K562 (cell line): Measurements from ENCODE around the gene ELMO3. TPM values are rescaled to one million over a fixed set of nuclear protein-coding genes. Genes with fewer than 3 reads are reported as not detected.

Experiments used
- ATAC-seq: fragments of 200-7000 bp; cut with Tn5 transposase; 3 replicates; pipeline ENCODE4 v1.9.1; 2020; ENCODE audit warnings: moderate library complexity
- Bru-seq: library from RNA; stranded (reverse); fragments of 400-500 nt; gene quantifications from one replicate; lab custom pipeline; 2021; lab: Mats Ljungman, UMichigan
- BruChase-seq, 2 experiments: library from RNA; stranded (reverse); fragments of 400-500 nt; gene quantifications; one replicate each; lab custom pipeline; 2021; lab: Mats Ljungman, UMichigan
- BruUV-seq: library from RNA; stranded (reverse); fragments of 400-500 nt; replicated peaks from 2 replicates; lab custom pipeline; 2021; lab: Mats Ljungman, UMichigan
- CTCF ChIA-PET: fragments of 300-600 bp; formaldehyde crosslinking; extraction: SDS; loops from one replicate; lab custom pipeline; 2021; ENCODE audit warnings: low intra/inter-chr PET ratio; lab: Yijun Ruan, JAX
- POLR2A ChIA-PET: fragments of 300-600, 350-650 bp; sonication (Branson Sonifier 250); formaldehyde crosslinking; extraction: SDS; loops from one replicate; lab custom pipeline; 2021; ENCODE audit warnings: antibody characterized with exemption, inconsistent platforms; lab: Yijun Ruan, JAX
- DNase-seq, 4 experiments: peaks; one replicate each; pipeline versions ENCODE4 v3.0.0 to v3.0.0-alpha.2; 2011 to 2018; ENCODE audit warnings: low spot score in 3 of 4, mixed read lengths in 3 of 4; ENCODE audit errors: extremely low read depth in 1 of 4
- FAIRE-seq: peaks from 2 replicates; lab custom pipeline; 2011; peaks lifted over from hg19 to GRCh38; lab: Jason Lieb, UNC
- H2AFZ ChIP-seq: 2 replicates; pipeline ENCODE4 v1.6.0; 2011; ENCODE audit warnings: low read depth, low read length, control low read depth, inconsistent platforms
- H3K27ac ChIP-seq: fragments of 200-600 bp; 3 replicates; pipeline ENCODE4 v1.8.0; 2011; ENCODE audit warnings: low read depth, mild to moderate bottlenecking, control low read depth, inconsistent platforms, low read length, moderate library complexity, mixed read lengths; ENCODE audit errors: extremely low read depth
- H3K27me3 ChIP-seq, 2 experiments: fragments of 300-600 bp in 1 of 2; 2 replicates in 1 of 2; 3 replicates in 1 of 2; pipeline versions ENCODE4 v1.6.0 to v1.8.0; 2011; ENCODE audit warnings: inconsistent platforms in 2 of 2, low read length in 2 of 2, mild to moderate bottlenecking in 1 of 2, mixed read lengths in 1 of 2, moderate library complexity in 1 of 2; ENCODE audit not compliant: control insufficient read depth in 2 of 2, insufficient read depth in 2 of 2
- H3K36me3 ChIP-seq: fragments of 300-600 bp; 3 replicates; pipeline ENCODE4 v1.8.0; 2011; ENCODE audit warnings: mild to moderate bottlenecking, low read length, inconsistent platforms; ENCODE audit not compliant: control insufficient read depth, insufficient read depth
- H3K4me1 ChIP-seq, 2 experiments: fragments of 200-600 bp in 1 of 2; replicated peaks in 1 of 2; 2 replicates in 1 of 2; 3 replicates in 1 of 2; pipeline versions ENCODE4 v1.5.1 to v1.8.0; 2011; ENCODE audit warnings: inconsistent platforms in 2 of 2, low read length in 2 of 2, mild to moderate bottlenecking in 1 of 2, mixed read lengths in 1 of 2, moderate library complexity in 1 of 2; ENCODE audit not compliant: control insufficient read depth in 2 of 2, insufficient read depth in 2 of 2
- H3K4me2 ChIP-seq: 2 replicates; pipeline ENCODE4 v1.6.1; 2011; ENCODE audit warnings: low read length, control low read depth, inconsistent platforms, mixed read lengths; ENCODE audit not compliant: insufficient read depth
- H3K4me3 ChIP-seq: fragments of 200-600 bp; sonication (generic), shearing (Covaris generic); 2 replicates; pipeline ENCODE4 v1.5.1; 2016; ENCODE audit warnings: control low read depth, inconsistent platforms
- H3K79me2 ChIP-seq: fragments of 200-600 bp; 3 replicates; pipeline ENCODE4 v1.8.0; 2011; ENCODE audit warnings: low read length, inconsistent platforms; ENCODE audit not compliant: control insufficient read depth, insufficient read depth
- H3K9ac ChIP-seq, 2 experiments: 2 replicates each; pipeline versions ENCODE4 v1.6.0 to v1.6.1; 2011; ENCODE audit warnings: low read depth in 2 of 2, low read length in 2 of 2, control low read depth in 1 of 2, inconsistent platforms in 1 of 2, mild to moderate bottlenecking in 1 of 2, mixed read lengths in 1 of 2; ENCODE audit not compliant: insufficient read depth in 1 of 2
- H3K9me1 ChIP-seq: one replicate; pipeline ENCODE4 v1.6.0; 2011; ENCODE audit warnings: inconsistent platforms, mild to moderate bottlenecking, low read length, moderate library complexity; ENCODE audit not compliant: control insufficient read depth, insufficient read depth
- H3K9me3 ChIP-seq: replicated peaks from 2 replicates; pipeline ENCODE4 v1.5.1; 2011; ENCODE audit warnings: low read depth, low read length, inconsistent platforms; ENCODE audit not compliant: control insufficient read depth, insufficient read depth
- H4K20me1 ChIP-seq: replicated peaks from 2 replicates; pipeline ENCODE4 v1.6.1; 2011; ENCODE audit warnings: low read length, inconsistent platforms, mixed read lengths; ENCODE audit not compliant: control insufficient read depth, insufficient read depth
- BRF1 ChIP-seq: IDR thresholded peaks from 3 replicates; pipeline ENCODE4 v1.6.1; 2011; ENCODE audit warnings: borderline replicate concordance, mild to moderate bottlenecking; ENCODE audit not compliant: insufficient read length; ENCODE audit errors: extremely low read depth
- ILK ChIP-seq: fragments of 450-650 bp; IDR thresholded peaks from 2 replicates; pipeline ENCODE4 v1.6.1; 2016; ENCODE audit warnings: missing genetic modification characterization, low read depth, mild to moderate bottlenecking, missing compliant biosample characterization, moderate library complexity, borderline replicate concordance
- NRF1 ChIP-seq, 2 experiments: fragments of 450-650 bp; IDR thresholded peaks in 1 of 2; conservative IDR thresholded peaks in 1 of 2; 2 replicates each; pipeline ENCODE4 v1.6.1; 2014; ENCODE audit warnings: mild to moderate bottlenecking in 2 of 2
- OTX1 ChIP-seq: fragments of 450-650 bp; formaldehyde crosslinking; IDR thresholded peaks from 2 replicates; pipeline ENCODE4 v1.4.0; 2022; ENCODE audit warnings: mild to moderate bottlenecking
- RAD21 ChIP-seq, 2 experiments: fragments of 250-450 bp in 1 of 2; fragments of 450-650 bp in 1 of 2; sonication (Bioruptor Pico) in 1 of 2; formaldehyde crosslinking in 1 of 2; IDR thresholded peaks in 1 of 2; conservative IDR thresholded peaks in 1 of 2; 2 replicates each; pipeline versions ENCODE4 v1.4.0 to v1.8.0; 2020 to 2022; ENCODE audit warnings: mild to moderate bottlenecking in 2 of 2, moderate library complexity in 1 of 2
- RBFOX2 ChIP-seq: fragments of 200-400 bp; formaldehyde crosslinking; IDR thresholded peaks from 2 replicates; pipeline ENCODE4 v1.6.1; 2017; ENCODE audit warnings: low read depth, mild to moderate bottlenecking, low read length, moderate library complexity
- RBM14 ChIP-seq: fragments of 200-400 bp; formaldehyde crosslinking; IDR thresholded peaks from 2 replicates; pipeline ENCODE4 v1.6.1; 2018; ENCODE audit warnings: low read depth, mild to moderate bottlenecking, low read length, moderate library complexity, borderline replicate concordance; ENCODE audit not compliant: insufficient read depth
- SUPT5H ChIP-seq: fragments of 450-650 bp; IDR thresholded peaks from 2 replicates; pipeline ENCODE4 v1.6.1; 2016
- THAP7 ChIP-seq: fragments of 250-450 bp; sonication (Bioruptor Pico); IDR thresholded peaks from 2 replicates; pipeline ENCODE4 v1.5.0; 2021
- THRA ChIP-seq: fragments of 450-650 bp; IDR thresholded peaks from 2 replicates; pipeline ENCODE4 v1.6.1; 2017; ENCODE audit warnings: mild to moderate bottlenecking, moderate library complexity
- ZNF408 ChIP-seq: fragments of 250-450 bp; sonication (Bioruptor Pico); IDR thresholded peaks from 2 replicates; pipeline ENCODE4 v1.4.0; 2020; ENCODE audit warnings: low read depth, mild to moderate bottlenecking, moderate library complexity
- ZNF830 ChIP-seq: fragments of 250-450 bp; sonication (Bioruptor Pico); IDR thresholded peaks from 2 replicates; pipeline ENCODE4 v1.5.0; 2021; ENCODE audit warnings: mild to moderate bottlenecking
- WGBS: fragments of 100-300 bp; shearing (Covaris generic); methylation state at CpG from one replicate; pipeline ENCODE4 v1.1.6; 2016; ENCODE audit warnings: low coverage, mixed read lengths; ENCODE audit not compliant: insufficient coverage; ENCODE audit errors: missing lambda C conversion rate; 5-methylcytosine and 5-hydroxymethylcytosine counted together
- in situ Hi-C: fragments of 300-500 bp; cut with MboI; formaldehyde crosslinking; loops from 4 replicates; pipeline ENCODE4 v1.15.0; 2018; ENCODE audit warnings: inconsistent platforms, mixed read lengths
- intact Hi-C: fragments of 100-400 bp; cut with micrococcal nuclease; formaldehyde crosslinking; loops from 2 replicates; pipeline ENCODE4 v1.14.2; 2022
- long read RNA-seq, 3 experiments: library from polyadenylated mRNA in 2 of 3; library from RNA in 1 of 3; unstranded in 2 of 3; stranded (forward) in 1 of 3; transcript quantifications; one replicate each; pipeline ENCODE4 v2.0.0, GENCODE V29; 2019 to 2022
- polyA minus RNA-seq, 3 experiments: library from RNA; depleted of rRNA, polyadenylated mRNA; stranded (reverse); fragments of >200 nt; gene quantifications; 2 replicates each; pipeline ENCODE4 v1.2.3, GENCODE V29; 2011
- polyA plus RNA-seq, 8 experiments: library from polyadenylated mRNA; depleted of rRNA in 4 of 8; stranded (reverse) in 5 of 8; unstranded in 3 of 8; fragments of >200 nt; fragmentation: Nextera tagmentation in 2 of 8; fragmentation: Illumina TruSeq in 1 of 8; extraction: Ambion mirVana in 2 of 8; extraction: Trizol in 1 of 8; gene quantifications; 2 replicates each; pipeline versions ENCODE4 v1.2.1 to v1.2.3, GENCODE V29; 2011 to 2014; ENCODE audit warnings: inconsistent platforms in 1 of 8, missing spikeins in 1 of 8
- total RNA-seq, 7 experiments: library from RNA; depleted of rRNA in 6 of 7; stranded (reverse); fragments of >200 nt in 6 of 7; fragmentation: Illumina TruSeq in 2 of 7; extraction: Trizol in 2 of 7; gene quantifications; 2 replicates each; pipeline versions ENCODE4 v1.2.1 to v1.2.3, GENCODE V29; 2011 to 2021; ENCODE audit warnings: low replicate concordance in 1 of 7
- TF ChIP-seq, protein P1 (sequence below): IDR thresholded peaks from 2 replicates; pipeline ENCODE4 v1.6.1; 2014; ENCODE audit warnings: antibody characterized with exemption

The ELMO3 gene
- total RNA-seq (2011; cell fraction: chromatin; rRNA removed; ENCODE audit: low replicate concordance): 12.1 and 42.9 TPM in 2 replicates
- total RNA-seq (2011; cell fraction: nucleolus; rRNA removed): 32.0 and 40.1 TPM in 2 replicates
- 12.4 and 17.4 TPM in 2 replicates for total RNA-seq (2011; cell fraction: nucleoplasm; rRNA removed)
- total RNA-seq (2014; rRNA removed): 1.9 and 3.1 TPM in 2 replicates
- 0.48 and 0.58 TPM in 2 replicates for total RNA-seq (2014; rRNA removed; fragmentation: Illumina TruSeq; extraction: Trizol)
- 1.5 and 1.7 TPM in 2 replicates for total RNA-seq (2015; rRNA removed; fragmentation: Illumina TruSeq; extraction: Trizol)
- 3.9 and 4.6 TPM in 2 replicates for total RNA-seq (2021)
- polyA plus RNA-seq (2011; rRNA removed): 2.5 and 4.0 TPM in 2 replicates
- 2.2 and 3.1 TPM in 2 replicates for polyA plus RNA-seq (2011; cell fraction: cytosol; rRNA removed)
- 35.2 and 59.8 TPM in 2 replicates for polyA plus RNA-seq (2011; cell fraction: nucleus; rRNA removed)
- 3.7 and 5.7 TPM in 2 replicates for polyA plus RNA-seq (2012)
- 0.82 and 1.3 TPM in 2 replicates for polyA plus RNA-seq (2014; fragmentation: Illumina TruSeq; extraction: Trizol)
- polyA plus RNA-seq (2014; fragmentation: Nextera tagmentation; extraction: Ambion mirVana): under 1 TPM; 0.04 to 0.06 TPM
- polyA plus RNA-seq (2014; rRNA removed): 5.1 and 5.2 TPM in 2 replicates
- 0.51 and 0.53 TPM in 2 replicates for polyA minus RNA-seq (2011; rRNA and poly(A)+ RNA removed)
- 0.57 and 1.3 TPM in 2 replicates for polyA minus RNA-seq (2011; cell fraction: cytosol; rRNA and poly(A)+ RNA removed)
- 5.8 and 7.3 TPM in 2 replicates for polyA minus RNA-seq (2011; cell fraction: nucleus; rRNA and poly(A)+ RNA removed)
- percentile 50 among the genes with signal in this experiment for Bru-seq, nascent RNA
- percentile 50 among the genes with signal in this experiment for BruChase-seq, experiment 1, labeled RNA remaining after a 2-hour chase
- BruChase-seq, experiment 2, labeled RNA remaining after a 6-hour chase: percentile 54 among the genes with signal in this experiment
- long read RNA-seq, experiment 1, partial matches to known transcripts: 0 of 1 reads
- long read RNA-seq, experiment 1, other reads (novel, unspliced or antisense): 1 of 1 reads
- long read RNA-seq, experiment 2, partial matches to known transcripts: 3 of 8 reads
- long read RNA-seq, experiment 2, other reads (novel, unspliced or antisense): 5 of 8 reads
- long read RNA-seq, experiment 3: 0 reads

- ATAC-seq (peak; percentile 19), DNase-seq (peak in 2 of 4 experiments; percentile 51 to 58), FAIRE-seq (no peak)
- no peaks in the 10 kb centered on the region for H3K9me3 ChIP-seq
- H4K20me1 ChIP-seq: no peaks in the 10 kb centered on the region
- H3K79me2 ChIP-seq: peaks cover 16% of the 10 kb centered on the region; the same call in 2 of the 3 replicates
- no TSS peak for BruUV-seq
- H2AFZ ChIP-seq: no peak within 1 kb of the TSS
- H3K36me3 ChIP-seq: peaks cover 93% of the 10 kb centered on the region
- ChIA-PET CTCF (no interaction called here), POLR2A (interaction anchor here (0.6 to 2.2 kb wide), 5 partner anchors 10 to 45 kb away, joined by 3 to 9 read pairs (median 5); no protein-coding TSS in a partner anchor)
- peak within 1 kb of the TSS in 1 of 2 experiments; percentile 9; a peak in 1 of 4 replicates for H3K9ac ChIP-seq
- 93% methylated on average over 14 of the region's 61 CpGs for WGBS
- no peaks in the 10 kb centered on the region for H3K27me3 ChIP-seq
- H3K27ac ChIP-seq: no peak within 1 kb of the TSS
- intact Hi-C loops (no loop called here), in situ Hi-C loops (no loop called here)
- H3K4me1 ChIP-seq: peaks cover 5 to 53% of the 10 kb centered on the region in 2 experiments; a peak in 4 of 5 replicates
- H3K4me2 ChIP-seq: no peak within 1 kb of the TSS
- H3K9me1 ChIP-seq: no peaks in the 10 kb centered on the region
- no peak within 1 kb of the TSS for H3K4me3 ChIP-seq
- TF ChIP-seq ZNF830 (CRISPR knock-in tag) (no peak), RAD21 (CRISPR knock-in tag; conservative IDR thresholded peaks at IDR 0.05 in 1 of 2, IDR thresholded peaks at IDR 0.05 in 1 of 2) (no peak), NRF1 (conservative IDR thresholded peaks at IDR 0.05 in 1 of 2, IDR thresholded peaks at IDR 0.05 in 1 of 2) (no peak), ILK (tag) (no peak), THAP7 (CRISPR knock-in tag) (no peak), RBFOX2 (peak; percentile 67), RBM14 (no peak), OTX1 (CRISPR knock-in tag) (no peak), ZNF408 (no peak), THRA (no peak), BRF1 (no peak), SUPT5H (0 out of 2 replicates have a peak, but pooled peaks have one; percentile 20)
- TF ChIP-seq, protein P1, sequence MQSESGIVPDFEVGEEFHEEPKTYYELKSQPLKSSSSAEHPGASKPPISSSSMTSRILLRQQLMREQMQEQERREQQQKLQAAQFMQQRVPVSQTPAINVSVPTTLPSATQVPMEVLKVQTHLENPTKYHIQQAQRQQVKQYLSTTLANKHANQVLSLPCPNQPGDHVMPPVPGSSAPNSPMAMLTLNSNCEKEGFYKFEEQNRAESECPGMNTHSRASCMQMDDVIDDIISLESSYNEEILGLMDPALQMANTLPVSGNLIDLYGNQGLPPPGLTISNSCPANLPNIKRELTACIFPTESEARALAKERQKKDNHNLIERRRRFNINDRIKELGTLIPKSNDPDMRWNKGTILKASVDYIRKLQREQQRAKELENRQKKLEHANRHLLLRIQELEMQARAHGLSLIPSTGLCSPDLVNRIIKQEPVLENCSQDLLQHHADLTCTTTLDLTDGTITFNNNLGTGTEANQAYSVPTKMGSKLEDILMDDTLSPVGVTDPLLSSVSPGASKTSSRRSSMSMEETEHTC: no peak
Measured at GRCh38 chr16:67199011-67199807, at the start of gene ELMO3. ELMO3 (plus strand) TSS chr16:67199131; CDS start chr16:67199327, 196 bp downstream.
